ENCODE data around the gene RBPJ. TPM values are rescaled to one million over a fixed set of nuclear protein-coding genes. Genes with fewer than 3 reads are reported as not detected.

RBPJ gene
- total RNA-seq, 6 experiments from 2014 or later: 12.0 to 29.3 (median 19.6) TPM

- no peaks in the 10 kb centered on the region for H3K4me1 ChIP-seq
- H3K27me3 ChIP-seq: no peaks in the 10 kb centered on the region
- H3K4me3 ChIP-seq: no peak overlapping the region
- no peaks in the 10 kb centered on the region for H3K9me3 ChIP-seq
- no peak overlapping the region for H3K27ac ChIP-seq
- H3K36me3 ChIP-seq: no peaks in the 10 kb centered on the region
- TF ChIP-seq POLR2A (IDR thresholded peaks at IDR 0.05) (no peak), CTCF (IDR thresholded peaks at IDR 0.05) (no peak)
- DNase-seq (no peak), ATAC-seq (no peak)
- intact Hi-C loops (cut with DNase I): no loop called here
- 83% methylated on average over 6 of the region's 7 CpGs for WGBS (ENCODE audit: insufficient coverage, low coverage, low lambda C conversion rate, missing lambda C conversion rate)
These were observed 45.5 kb upstream of the RBPJ start for GRCh38 chr4:26275281-26275680.

- DNase-seq (no peak), ATAC-seq (no peak)
- H3K27me3 ChIP-seq: no peaks in the 10 kb centered on the region
- no peak overlapping the region for H3K4me3 ChIP-seq
- no peaks in the 10 kb centered on the region for H3K9me3 ChIP-seq
- H3K36me3 ChIP-seq: no peaks in the 10 kb centered on the region
- intact Hi-C loops (cut with DNase I): no loop called here
- TF ChIP-seq POLR2A (IDR thresholded peaks at IDR 0.05): no peak
- no peak for TF ChIP-seq CTCF (IDR thresholded peaks at IDR 0.05)
- no peak overlapping the region for H3K27ac ChIP-seq
- WGBS (ENCODE audit: insufficient coverage, low coverage, low lambda C conversion rate, missing lambda C conversion rate): 83% methylated on average over 11 of the region's 13 CpGs
- no peaks in the 10 kb centered on the region for H3K4me1 ChIP-seq
These were observed 41.4 kb upstream of the RBPJ start for GRCh38 chr4:26279446-26279845.

- Histone ChIP-seq H3K36me3 (no peaks in the 10 kb centered on the region), H3K4me3 (no peak overlapping the region), H3K4me1 (no peaks in the 10 kb centered on the region), H3K27ac (no peak overlapping the region), H3K27me3 (no peaks in the 10 kb centered on the region), H3K9me3 (no peaks in the 10 kb centered on the region)
- 50% methylated on average over 1 of the region's 1 CpG for WGBS (ENCODE audit: insufficient coverage, low coverage, low lambda C conversion rate, missing lambda C conversion rate)
- intact Hi-C loops (cut with DNase I): no loop called here
- TF ChIP-seq CTCF (IDR thresholded peaks at IDR 0.05) (no peak), POLR2A (IDR thresholded peaks at IDR 0.05) (no peak)
- ATAC-seq: no peak
- DNase-seq: no peak
These were observed 38.9 kb upstream of the RBPJ start for GRCh38 chr4:26281881-26282280.

GRCh38 chr4:26284536-26284935, 36.3 kb upstream of the RBPJ start:
- H3K9me3 ChIP-seq: no peaks in the 10 kb centered on the region
- no peaks in the 10 kb centered on the region for H3K27me3 ChIP-seq
- TF ChIP-seq POLR2A (IDR thresholded peaks at IDR 0.05) (no peak), CTCF (IDR thresholded peaks at IDR 0.05) (no peak)
- no peak for DNase-seq
- H3K36me3 ChIP-seq: no peaks in the 10 kb centered on the region
- no peak overlapping the region for H3K4me3 ChIP-seq
- WGBS (ENCODE audit: insufficient coverage, low coverage, low lambda C conversion rate, missing lambda C conversion rate): 74% methylated on average over 8 of the region's 8 CpGs
- H3K27ac ChIP-seq: no peak overlapping the region
- intact Hi-C loops (cut with DNase I): no loop called here
- no peak for ATAC-seq
- no peaks in the 10 kb centered on the region for H3K4me1 ChIP-seq

- intact Hi-C loops (cut with DNase I): no loop called here
- Histone ChIP-seq H3K9me3 (no peaks in the 10 kb centered on the region), H3K4me1 (no peaks in the 10 kb centered on the region), H3K27me3 (no peaks in the 10 kb centered on the region), H3K4me3 (no peak overlapping the region), H3K27ac (no peak overlapping the region), H3K36me3 (no peaks in the 10 kb centered on the region)
- no peak for TF ChIP-seq POLR2A (IDR thresholded peaks at IDR 0.05)
- no peak for TF ChIP-seq CTCF (IDR thresholded peaks at IDR 0.05)
- WGBS (ENCODE audit: insufficient coverage, low coverage, low lambda C conversion rate, missing lambda C conversion rate): 67% methylated on average over 4 of the region's 4 CpGs
- ATAC-seq (no peak), DNase-seq (no peak)
These were observed 35.5 kb upstream of the RBPJ start for GRCh38 chr4:26285272-26285671.
